ENCODE measurements around the gene FXR1. TPM values are rescaled to one million over a fixed set of nuclear protein-coding genes. Genes with fewer than 3 reads are reported as not detected.
A peak's percentile ranks its signal among the peaks of the same experiment; 100 is the strongest.

FXR1 gene
- total RNA-seq, 4 donors from 2014 or later, result 77.1 to 133 (median 95.8) TPM

DNA sequence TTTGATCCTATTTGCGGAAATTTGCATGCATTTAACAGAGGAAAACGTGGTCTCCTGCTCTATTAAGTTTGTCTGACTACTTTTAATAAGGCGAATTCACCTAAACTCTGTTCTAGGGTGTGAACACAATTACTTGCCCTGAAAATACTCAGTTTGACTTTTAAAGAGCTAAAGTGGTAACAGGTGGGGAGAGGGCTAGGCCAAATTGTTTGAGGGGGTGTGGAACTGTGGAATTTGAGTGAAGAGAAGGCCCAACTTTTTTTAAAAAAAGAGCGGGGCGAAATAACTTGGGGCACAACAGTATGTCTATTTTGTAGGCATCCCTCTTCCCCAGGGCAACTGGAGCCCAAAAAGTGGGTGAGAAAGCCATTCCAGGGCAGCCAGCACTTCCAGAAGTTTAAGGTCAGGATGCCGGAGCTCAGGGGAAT, 580 bp upstream of the FXR1 start:
- Histone ChIP-seq H3K27me3 (no peaks in the 10 kb centered on the region), H3K9me3 (no peaks in the 10 kb centered on the region), H3K4me1 (peaks cover 0 to 42% (median 20%) of the 10 kb centered on the region in 4 donors), H3K4me3 (peak overlapping the region; percentile 68 to 98 (median 76)), H3K36me3 (peaks cover 0 to 9% (median 0%) of the 10 kb centered on the region in 3 donors), H3K27ac (peak overlapping the region; percentile 81 to 97 (median 92))
- 36 to 40% methylated on average over 6 of the region's 6 CpGs for WGBS, 2 donors
- no peak for DNase-seq (ENCODE audit: low spot score in 2 of 2)
- TF ChIP-seq POLR2A (IDR thresholded peaks at IDR 0.05) (no peak), EP300 (IDR thresholded peaks at IDR 0.05) (no peak), CTCF (IDR thresholded peaks at IDR 0.05) (no peak)

DNA sequence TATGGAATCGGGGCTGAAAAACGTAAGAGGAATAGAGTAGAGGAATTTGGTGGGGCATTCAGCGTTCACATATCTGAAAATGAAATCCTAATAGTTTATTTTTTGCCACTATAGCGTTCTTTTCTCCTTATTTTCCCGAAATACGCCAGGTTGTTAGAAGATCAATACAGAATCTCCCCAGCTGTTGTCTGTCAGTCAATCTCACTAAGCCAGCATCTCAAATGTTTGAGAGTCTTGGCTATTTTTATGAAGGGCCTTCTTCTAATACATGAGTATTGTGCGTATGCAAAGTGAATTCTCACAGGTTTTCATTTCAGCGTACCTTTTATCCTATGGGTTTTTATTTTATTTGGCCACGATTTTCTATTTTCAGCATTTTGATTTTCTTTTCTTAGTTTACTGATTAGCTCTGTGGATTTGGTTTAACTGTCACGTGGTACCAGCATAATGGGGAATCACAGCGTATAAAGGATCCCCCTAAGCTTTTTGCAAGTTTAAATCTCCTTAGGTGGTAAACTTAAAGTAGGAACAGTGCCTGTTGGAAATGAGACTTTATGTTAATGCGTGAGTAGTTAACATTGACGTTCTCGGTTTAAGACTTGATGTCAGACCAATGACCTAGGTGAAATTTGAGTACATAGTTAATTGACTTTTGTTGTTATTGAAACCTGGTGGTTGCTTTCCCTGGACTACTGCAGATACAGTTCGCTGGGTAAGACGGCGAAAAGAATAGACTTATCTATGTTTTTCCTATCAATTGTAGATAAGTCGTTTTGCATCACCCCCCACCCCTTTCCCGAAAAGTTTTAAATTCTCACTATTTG, 1.3 kb downstream of the FXR1 start:
- H3K4me3 ChIP-seq, result peak overlapping the region; percentile 68 to 98 (median 76)
- H3K9me3 ChIP-seq, result no peaks in the 10 kb centered on the region
- peaks cover 0 to 10% (median 0%) of the 10 kb centered on the region in 3 donors for H3K36me3 ChIP-seq
- TF ChIP-seq EP300 (IDR thresholded peaks at IDR 0.05), result no peak
- TF ChIP-seq POLR2A (IDR thresholded peaks at IDR 0.05), result no peak
- no peak for TF ChIP-seq CTCF (IDR thresholded peaks at IDR 0.05)
- no peaks in the 10 kb centered on the region for H3K27me3 ChIP-seq
- WGBS, 2 donors, result 15 to 18% methylated on average over 19 of the region's 19 CpGs
- peak overlapping the region in 2 of 4 donors; percentile 81 to 94 for H3K27ac ChIP-seq
- peaks cover 0 to 57% (median 20%) of the 10 kb centered on the region in 4 donors for H3K4me1 ChIP-seq
- DNase-seq (ENCODE audit: low spot score in 2 of 2), result no peak

- no peak for DNase-seq (ENCODE audit: low spot score in 2 of 2)
- H3K4me1 ChIP-seq, result peaks cover 0 to 80% (median 32%) of the 10 kb centered on the region in 4 donors
- peaks cover 0 to 10% (median 0%) of the 10 kb centered on the region in 3 donors for H3K36me3 ChIP-seq
Observed at GRCh38 chr3:180918542-180918941, 6.1 kb downstream of the FXR1 start.

DNA sequence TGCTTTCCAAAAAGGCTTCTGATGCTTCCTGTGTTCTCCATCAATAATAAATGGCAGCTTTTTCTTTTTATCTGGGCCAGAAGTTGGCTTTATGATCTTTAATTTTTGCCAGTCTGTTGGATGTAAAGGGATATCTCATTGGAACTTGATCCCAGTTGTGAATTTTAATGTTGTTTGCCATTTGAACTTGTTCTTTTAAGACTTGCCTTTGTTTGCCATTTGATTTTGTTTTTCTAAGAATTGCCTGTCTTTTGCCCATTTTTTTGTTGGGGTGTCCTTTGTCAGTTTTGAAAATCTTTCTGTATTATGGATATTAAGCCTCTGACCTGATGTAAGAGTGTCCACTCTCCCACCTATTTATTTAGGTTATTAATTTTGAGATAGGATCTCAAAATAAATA, 9.8 kb downstream of the FXR1 start:
- no peak for DNase-seq (ENCODE audit: low spot score in 2 of 2)
- H3K9me3 ChIP-seq, result no peaks in the 10 kb centered on the region
- H3K4me1 ChIP-seq, result peaks cover 0 to 73% (median 27%) of the 10 kb centered on the region in 4 donors
- H3K36me3 ChIP-seq, result no peaks in the 10 kb centered on the region
- H3K27me3 ChIP-seq, result no peaks in the 10 kb centered on the region
- no peak for TF ChIP-seq EP300 (IDR thresholded peaks at IDR 0.05)
- no peak for TF ChIP-seq POLR2A (IDR thresholded peaks at IDR 0.05)
- no peak for TF ChIP-seq CTCF (IDR thresholded peaks at IDR 0.05)
- H3K27ac ChIP-seq, result no peak overlapping the region
- no peak overlapping the region for H3K4me3 ChIP-seq

More at GRCh38 chr3:180918542-180918941, 6.1 kb downstream of the FXR1 start:
- H3K4me3 ChIP-seq, result no peak overlapping the region
- TF ChIP-seq EP300 (IDR thresholded peaks at IDR 0.05), result no peak
- TF ChIP-seq CTCF (IDR thresholded peaks at IDR 0.05), result no peak
- WGBS, 2 donors, result 52 to 68% methylated on average over 1 of the region's 1 CpG
- no peaks in the 10 kb centered on the region for H3K27me3 ChIP-seq
- H3K9me3 ChIP-seq, result no peaks in the 10 kb centered on the region
- no peak overlapping the region for H3K27ac ChIP-seq

DNA sequence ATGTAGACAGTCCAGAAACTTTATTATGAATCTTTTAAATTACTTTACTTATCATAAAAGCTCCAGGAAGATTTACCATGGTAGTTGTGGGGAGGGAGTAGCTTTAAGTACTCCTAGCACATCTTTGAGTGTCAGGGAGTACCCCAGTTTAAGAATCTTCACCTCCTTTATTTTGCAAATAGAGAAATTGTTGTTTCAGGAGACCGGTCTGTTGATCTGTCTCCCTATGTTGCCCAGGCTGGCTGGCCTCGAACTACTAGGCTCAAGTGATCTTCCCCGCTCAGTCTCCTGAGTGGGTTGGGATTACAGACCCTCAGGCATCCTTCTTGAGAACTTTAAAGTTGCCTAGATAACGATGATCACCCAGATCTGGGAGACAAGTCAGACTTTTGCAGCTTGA, 11.1 kb downstream of the FXR1 start:
- TF ChIP-seq EP300 (IDR thresholded peaks at IDR 0.05), result no peak
- TF ChIP-seq POLR2A (IDR thresholded peaks at IDR 0.05), result no peak
- TF ChIP-seq CTCF (IDR thresholded peaks at IDR 0.05), result no peak
- H3K27ac ChIP-seq, result no peak overlapping the region
- peaks cover 0 to 5% (median 0%) of the 10 kb centered on the region in 4 donors for H3K9me3 ChIP-seq
- H3K4me3 ChIP-seq, result no peak overlapping the region
- no peaks in the 10 kb centered on the region for H3K36me3 ChIP-seq
- no peak for DNase-seq (ENCODE audit: low spot score in 2 of 2)
- H3K4me1 ChIP-seq, result peaks cover 0 to 64% (median 27%) of the 10 kb centered on the region in 4 donors
- 69 to 83% methylated on average over 4 of the region's 4 CpGs for WGBS, 2 donors
- no peaks in the 10 kb centered on the region for H3K27me3 ChIP-seq
